SKM-1 (cell line): ENCODE results near the gene COPG2.
"Not testable (repeated sequence)": the region's sequence is repeated elsewhere in the genome, so short reads cannot be mapped to it uniquely, and the experiment has no call there.

Experiments
- DNase-seq: peaks from one replicate; lab custom pipeline; 2025; ENCODE audit not compliant: unreplicated experiment; lab: John Stamatoyannopoulos, UW

Gene COPG2

GRCh38 chr7:130668258-130669084 lies at the start of gene COPG2:
COPG2 (minus strand) TSS chr7:130668748; CDS start chr7:130668668, 80 bp downstream.
- peak; percentile 81 for DNase-seq

- no peak for DNase-seq
Measured at GRCh38 chr7:130712416-130712815, 43.9 kb upstream of the COPG2 start.

GRCh38 chr7:130708766-130709165 lies 40.2 kb upstream of the COPG2 start:
- no peak for DNase-seq

GRCh38 chr7:130708001-130708400 lies 39.5 kb upstream of the COPG2 start:
- no peak for DNase-seq

GRCh38 chr7:130703851-130704250 lies 35.3 kb upstream of the COPG2 start:
- no peak for DNase-seq

- DNase-seq: no peak
Measured at GRCh38 chr7:130701650-130702049, 33.1 kb upstream of the COPG2 start.

GRCh38 chr7:130700760-130701159 lies 32.2 kb upstream of the COPG2 start:
- DNase-seq: no peak

- DNase-seq: no peak
Measured at GRCh38 chr7:130699686-130700085, 31.1 kb upstream of the COPG2 start.

- no peak for DNase-seq
Measured at GRCh38 chr7:130697820-130698219, 29.3 kb upstream of the COPG2 start.

GRCh38 chr7:130695840-130696239 lies 27.3 kb upstream of the COPG2 start:
- DNase-seq: peak; percentile 32

GRCh38 chr7:130692396-130692795 lies 23.8 kb upstream of the COPG2 start:
- DNase-seq: not testable (repeated sequence)

- no peak for DNase-seq
Measured at GRCh38 chr7:130689683-130690082, 21.1 kb upstream of the COPG2 start.

- no peak for DNase-seq
Measured at GRCh38 chr7:130683026-130683425, 14.5 kb upstream of the COPG2 start.

GRCh38 chr7:130674456-130674855 lies 5.9 kb upstream of the COPG2 start:
- no peak for DNase-seq

- DNase-seq: no peak
Measured at GRCh38 chr7:130673066-130673465, 4.5 kb upstream of the COPG2 start.

- no peak for DNase-seq
Measured at GRCh38 chr7:130672146-130672545, 3.6 kb upstream of the COPG2 start.

GRCh38 chr7:130669085-130669700 lies 645 bp upstream of the COPG2 start:
- DNase-seq: no peak

GRCh38 chr7:130667593-130668257 lies 823 bp downstream of the COPG2 start:
- no peak for DNase-seq

GRCh38 chr7:130662426-130662825 lies 6.1 kb downstream of the COPG2 start:
- DNase-seq: no peak

GRCh38 chr7:130655286-130655685 lies 13.3 kb downstream of the COPG2 start:
- DNase-seq: no peak

- DNase-seq: no peak
Measured at GRCh38 chr7:130654850-130655249, 13.7 kb downstream of the COPG2 start.

GRCh38 chr7:130650611-130651120 lies 17.9 kb downstream of the COPG2 start:
- DNase-seq: no peak
